H1 (cell line): ENCODE measurements around the gene PLSCR1.

Source experiments
- CREB1 ChIP-seq: IDR thresholded peaks from 2 replicates; pipeline ENCODE4 v1.6.1; 2012; ENCODE audit warnings: inconsistent platforms
- POLR2A ChIP-seq, 2 experiments: IDR thresholded peaks; 1 replicate in 1 of 2; 2 replicates in 1 of 2; pipeline ENCODE4 v1.6.1; 2011; ENCODE audit warnings: low read depth in 2 of 2, low read length in 2 of 2, mild to moderate bottlenecking in 2 of 2; ENCODE audit errors: control extremely low read depth in 1 of 2
- RAD21 ChIP-seq, 2 experiments: IDR thresholded peaks in 1 of 2; conservative IDR thresholded peaks in 1 of 2; 2 replicates each; pipeline ENCODE4 v1.6.1; 2011; ENCODE audit warnings: low read depth in 2 of 2, low read length in 2 of 2, improper control_type of control experiment in 1 of 2, inconsistent platforms in 1 of 2, mild to moderate bottlenecking in 1 of 2, moderate library complexity in 1 of 2
- SRF ChIP-seq: IDR thresholded peaks from 2 replicates; pipeline ENCODE4 v1.6.1; 2011; ENCODE audit warnings: mild to moderate bottlenecking, low read depth, low read length, moderate library complexity
- TCF12 ChIP-seq: IDR thresholded peaks from 2 replicates; pipeline ENCODE4 v1.6.1; 2011; ENCODE audit warnings: low read depth, mild to moderate bottlenecking, low read length
- TF ChIP-seq, protein P1 (sequence below), 3 experiments: IDR thresholded peaks; 1 replicate in 2 of 3; 2 replicates in 1 of 3; pipeline versions ENCODE4 v1.5.1 to v1.6.1; 2011; ENCODE audit warnings: low read length in 3 of 3, mild to moderate bottlenecking in 3 of 3, inconsistent platforms in 2 of 3, low read depth in 1 of 3, moderate library complexity in 1 of 3; ENCODE audit not compliant: insufficient read depth in 1 of 3; ENCODE audit errors: control extremely low read depth in 1 of 3

DNA sequence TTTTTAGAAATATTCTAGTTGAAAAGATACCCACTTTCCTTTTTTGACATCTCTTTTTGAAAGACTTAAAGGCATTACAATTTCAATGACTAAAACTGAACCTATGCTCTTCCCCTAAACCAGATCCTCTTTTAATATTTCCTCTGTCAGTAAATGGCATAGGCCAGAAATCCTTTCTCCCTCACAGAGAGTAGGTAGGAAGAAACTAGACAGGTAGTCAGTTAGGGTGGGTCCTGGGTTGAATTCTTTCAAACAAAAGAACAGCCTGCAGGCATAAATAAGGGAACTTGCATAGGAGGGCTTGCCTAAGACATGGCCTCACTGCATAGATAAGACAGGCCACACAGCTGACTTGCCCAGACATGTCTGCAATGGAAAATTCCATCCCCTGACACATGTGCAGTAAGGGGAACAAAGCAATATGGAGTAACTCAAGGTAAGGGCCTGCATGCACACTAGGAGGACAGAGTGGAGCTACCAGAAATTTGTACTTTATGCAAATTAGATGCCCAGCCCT is 37.6 kb upstream of the PLSCR1 start:
- TF ChIP-seq, protein P1, sequence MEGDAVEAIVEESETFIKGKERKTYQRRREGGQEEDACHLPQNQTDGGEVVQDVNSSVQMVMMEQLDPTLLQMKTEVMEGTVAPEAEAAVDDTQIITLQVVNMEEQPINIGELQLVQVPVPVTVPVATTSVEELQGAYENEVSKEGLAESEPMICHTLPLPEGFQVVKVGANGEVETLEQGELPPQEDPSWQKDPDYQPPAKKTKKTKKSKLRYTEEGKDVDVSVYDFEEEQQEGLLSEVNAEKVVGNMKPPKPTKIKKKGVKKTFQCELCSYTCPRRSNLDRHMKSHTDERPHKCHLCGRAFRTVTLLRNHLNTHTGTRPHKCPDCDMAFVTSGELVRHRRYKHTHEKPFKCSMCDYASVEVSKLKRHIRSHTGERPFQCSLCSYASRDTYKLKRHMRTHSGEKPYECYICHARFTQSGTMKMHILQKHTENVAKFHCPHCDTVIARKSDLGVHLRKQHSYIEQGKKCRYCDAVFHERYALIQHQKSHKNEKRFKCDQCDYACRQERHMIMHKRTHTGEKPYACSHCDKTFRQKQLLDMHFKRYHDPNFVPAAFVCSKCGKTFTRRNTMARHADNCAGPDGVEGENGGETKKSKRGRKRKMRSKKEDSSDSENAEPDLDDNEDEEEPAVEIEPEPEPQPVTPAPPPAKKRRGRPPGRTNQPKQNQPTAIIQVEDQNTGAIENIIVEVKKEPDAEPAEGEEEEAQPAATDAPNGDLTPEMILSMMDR (IDR thresholded peaks at IDR 0.05; ENCODE audit: control extremely low read depth in 1 of 3, insufficient read depth in 1 of 3, low read depth in 1 of 3, low read length in 3 of 3), result no peak
- TF ChIP-seq RAD21 (IDR thresholded peaks at IDR 0.05 in 1 of 2, conservative IDR thresholded peaks at IDR 0.05 in 1 of 2; ENCODE audit: low read depth in 2 of 2, low read length in 2 of 2) (no peak), CREB1 (no peak), TCF12 (no peak), SRF (no peak), POLR2A (IDR thresholded peaks at IDR 0.05; ENCODE audit: control extremely low read depth in 1 of 2, low read depth in 2 of 2, low read length in 2 of 2) (no peak)
